ENCODE results near the gene CHSY1.

GRCh38 chr15:101161656-101162055 lies 90.2 kb downstream of the CHSY1 start:
- no peak for TF ChIP-seq L3MBTL2 (conservative IDR thresholded peaks at IDR 0.05)
- no peak for TF ChIP-seq TARDBP (IDR thresholded peaks at IDR 0.05)
- no peak for TF ChIP-seq LEF1 (IDR thresholded peaks at IDR 0.05; ENCODE audit: borderline replicate concordance)
- TF ChIP-seq SUZ12 (IDR thresholded peaks at IDR 0.05), result no peak
- TF ChIP-seq FOXK2 (IDR thresholded peaks at IDR 0.05), result no peak
- TF ChIP-seq FOXM1 (IDR thresholded peaks at IDR 0.05; ENCODE audit: borderline replicate concordance), result no peak
- TF ChIP-seq ZNF384 (IDR thresholded peaks at IDR 0.05), result no peak
- TF ChIP-seq SP1 (IDR thresholded peaks at IDR 0.05), result no peak
- no peak for TF ChIP-seq ELF4 (IDR thresholded peaks at IDR 0.05)
- TF ChIP-seq NFRKB (IDR thresholded peaks at IDR 0.05), result no peak
- no peak for TF ChIP-seq BHLHE40 (IDR thresholded peaks at IDR 0.05; ENCODE audit: borderline replicate concordance)

All from HEK293T (cell line).